HG02763 (cell line): ENCODE measurements around the gene NSL1.
"Not testable (repeated sequence)": the region's sequence is repeated elsewhere in the genome, so short reads cannot be mapped to it uniquely, and the experiment has no call there.

Source experiments
- ATAC-seq: cut with Tn5 transposase; IDR thresholded peaks from one replicate; pipeline ENCODE4 v1.9.1; 2021; ENCODE audit warnings: mild to moderate bottlenecking, moderate library complexity; ENCODE audit not compliant: unreplicated experiment

Gene NSL1

GRCh38 chr1:212785871-212786270, 5.7 kb downstream of the NSL1 start:
- no peak for ATAC-seq

GRCh38 chr1:212783976-212784375, 7.6 kb downstream of the NSL1 start:
- no peak for ATAC-seq

GRCh38 chr1:212782422-212783154, 9.0 kb downstream of the NSL1 start:
- no peak for ATAC-seq

GRCh38 chr1:212781225-212781624, 10.4 kb downstream of the NSL1 start:
- ATAC-seq: no peak

- no peak for ATAC-seq
Observed at GRCh38 chr1:212780759-212781158, 10.8 kb downstream of the NSL1 start.

GRCh38 chr1:212779086-212779485, 12.5 kb downstream of the NSL1 start:
- ATAC-seq: not testable (repeated sequence)

- ATAC-seq: no peak
Observed at GRCh38 chr1:212777151-212777550, 14.4 kb downstream of the NSL1 start.

- ATAC-seq: no peak
Observed at GRCh38 chr1:212775241-212775640, 16.3 kb downstream of the NSL1 start.

GRCh38 chr1:212774584-212774983, 17.0 kb downstream of the NSL1 start:
- no peak for ATAC-seq

- no peak for ATAC-seq
Observed at GRCh38 chr1:212773011-212773410, 18.6 kb downstream of the NSL1 start.

GRCh38 chr1:212771341-212771740, 20.2 kb downstream of the NSL1 start:
- ATAC-seq: no peak

- no peak for ATAC-seq
Observed at GRCh38 chr1:212769459-212770167, 22.0 kb downstream of the NSL1 start.

GRCh38 chr1:212766825-212767224, 24.8 kb downstream of the NSL1 start:
- not testable (repeated sequence) for ATAC-seq

- not testable (repeated sequence) for ATAC-seq
Observed at GRCh38 chr1:212764718-212765281, 26.8 kb downstream of the NSL1 start.

GRCh38 chr1:212762839-212763238, 28.7 kb downstream of the NSL1 start:
- no peak for ATAC-seq

- no peak for ATAC-seq
Observed at GRCh38 chr1:212762234-212762633, 29.3 kb downstream of the NSL1 start.

- ATAC-seq: no peak
Observed at GRCh38 chr1:212760126-212760823, 31.3 kb downstream of the NSL1 start.

GRCh38 chr1:212759683-212760082, 31.9 kb downstream of the NSL1 start:
- ATAC-seq: no peak

GRCh38 chr1:212754680-212755079, 36.9 kb downstream of the NSL1 start:
- ATAC-seq: no peak

- no peak for ATAC-seq
Observed at GRCh38 chr1:212754193-212754592, 37.4 kb downstream of the NSL1 start.

- ATAC-seq: no peak
Observed at GRCh38 chr1:212753749-212754148, 37.8 kb downstream of the NSL1 start.
